OCI-LY3 (cell line): ENCODE results near the gene CUL7.

Experiments
- EZH2phosphoT487 ChIP-seq: fragments of 200-600 bp; shearing (Covaris generic); IDR thresholded peaks from 2 replicates; pipeline ENCODE4 v1.6.1; 2018; ENCODE audit warnings: antibody characterized with exemption, mixed run types, low read depth
- TF ChIP-seq, protein P1 (sequence below): fragments of 200-600, 300-600 bp; sonication (generic); IDR thresholded peaks from 2 replicates; pipeline ENCODE4 v1.5.1; 2014; ENCODE audit warnings: antibody characterized with exemption, low read length, low read depth

DNA sequence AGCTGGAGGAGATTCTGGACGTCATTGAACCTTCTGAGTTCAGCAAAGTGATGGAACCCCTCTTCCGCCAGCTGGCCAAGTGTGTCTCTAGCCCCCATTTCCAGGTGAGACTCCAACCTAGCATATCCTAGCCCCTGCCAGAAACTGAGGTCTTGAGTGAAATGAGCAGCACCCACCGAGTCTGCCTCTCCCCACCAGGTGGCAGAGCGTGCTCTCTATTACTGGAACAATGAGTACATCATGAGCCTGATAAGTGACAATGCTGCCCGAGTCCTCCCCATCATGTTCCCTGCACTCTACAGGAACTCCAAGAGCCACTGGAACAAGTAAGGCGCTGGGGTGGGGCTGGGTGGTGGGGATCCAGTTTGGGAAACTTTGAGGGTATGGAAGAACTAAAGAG, 44.5 kb downstream of the CUL7 start:
- TF ChIP-seq, protein P1, sequence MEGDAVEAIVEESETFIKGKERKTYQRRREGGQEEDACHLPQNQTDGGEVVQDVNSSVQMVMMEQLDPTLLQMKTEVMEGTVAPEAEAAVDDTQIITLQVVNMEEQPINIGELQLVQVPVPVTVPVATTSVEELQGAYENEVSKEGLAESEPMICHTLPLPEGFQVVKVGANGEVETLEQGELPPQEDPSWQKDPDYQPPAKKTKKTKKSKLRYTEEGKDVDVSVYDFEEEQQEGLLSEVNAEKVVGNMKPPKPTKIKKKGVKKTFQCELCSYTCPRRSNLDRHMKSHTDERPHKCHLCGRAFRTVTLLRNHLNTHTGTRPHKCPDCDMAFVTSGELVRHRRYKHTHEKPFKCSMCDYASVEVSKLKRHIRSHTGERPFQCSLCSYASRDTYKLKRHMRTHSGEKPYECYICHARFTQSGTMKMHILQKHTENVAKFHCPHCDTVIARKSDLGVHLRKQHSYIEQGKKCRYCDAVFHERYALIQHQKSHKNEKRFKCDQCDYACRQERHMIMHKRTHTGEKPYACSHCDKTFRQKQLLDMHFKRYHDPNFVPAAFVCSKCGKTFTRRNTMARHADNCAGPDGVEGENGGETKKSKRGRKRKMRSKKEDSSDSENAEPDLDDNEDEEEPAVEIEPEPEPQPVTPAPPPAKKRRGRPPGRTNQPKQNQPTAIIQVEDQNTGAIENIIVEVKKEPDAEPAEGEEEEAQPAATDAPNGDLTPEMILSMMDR, result peak; percentile 61
- TF ChIP-seq EZH2phosphoT487, result no peak
